ENCODE measurements around the gene CDH13. TPM values are rescaled to one million over a fixed set of nuclear protein-coding genes. Genes with fewer than 3 reads are reported as not detected.

Gene CDH13
- total RNA-seq, 2 experiments from 2014 or later: not detected

- no peak overlapping the region for H3K27ac Mint-ChIP-seq
- no peaks in the 10 kb centered on the region for H3K27me3 Mint-ChIP-seq
- H3K4me1 Mint-ChIP-seq (ENCODE audit: low read depth): no peaks in the 10 kb centered on the region
- H3K4me3 Mint-ChIP-seq: no peak overlapping the region
- no peak for DNase-seq
- intact Hi-C loops (cut with micrococcal nuclease): no loop called here
- CTCF ChIA-PET: no interaction called here
- H3K9me3 Mint-ChIP-seq: peaks cover 7% of the 10 kb centered on the region
- POLR2A ChIA-PET: no interaction called here
- no peaks in the 10 kb centered on the region for H3K36me3 Mint-ChIP-seq
These were observed 354.0 kb downstream of the CDH13 start for GRCh38 chr16:82980810-82981209.

- no peaks in the 10 kb centered on the region for H3K4me1 Mint-ChIP-seq (ENCODE audit: low read depth)
- H3K36me3 Mint-ChIP-seq: no peaks in the 10 kb centered on the region
- no peak for DNase-seq
- POLR2A ChIA-PET: no interaction called here
- intact Hi-C loops (cut with micrococcal nuclease): no loop called here
- no peaks in the 10 kb centered on the region for H3K9me3 Mint-ChIP-seq
- CTCF ChIA-PET: no interaction called here
- no peaks in the 10 kb centered on the region for H3K27me3 Mint-ChIP-seq
- H3K4me3 Mint-ChIP-seq: no peak overlapping the region
- no peak overlapping the region for H3K27ac Mint-ChIP-seq
These were observed 361.0 kb downstream of the CDH13 start for GRCh38 chr16:82987767-82988166.

GRCh38 chr16:82990155-82990554, 363.4 kb downstream of the CDH13 start:
- Mint-ChIP-seq H3K9me3 (no peaks in the 10 kb centered on the region), H3K4me1 (ENCODE audit: low read depth) (no peaks in the 10 kb centered on the region), H3K4me3 (no peak overlapping the region), H3K36me3 (no peaks in the 10 kb centered on the region), H3K27me3 (no peaks in the 10 kb centered on the region), H3K27ac (no peak overlapping the region)
- ChIA-PET POLR2A (no interaction called here), CTCF (interaction anchor here (0.7 kb wide), 1 partner anchor 576 kb away, joined by 3 read pairs; no protein-coding TSS in a partner anchor)
- DNase-seq: no peak
- intact Hi-C loops (cut with micrococcal nuclease): no loop called here

- no peaks in the 10 kb centered on the region for H3K36me3 Mint-ChIP-seq
These were observed 364.6 kb downstream of the CDH13 start for GRCh38 chr16:82991410-82991809.

DNA sequence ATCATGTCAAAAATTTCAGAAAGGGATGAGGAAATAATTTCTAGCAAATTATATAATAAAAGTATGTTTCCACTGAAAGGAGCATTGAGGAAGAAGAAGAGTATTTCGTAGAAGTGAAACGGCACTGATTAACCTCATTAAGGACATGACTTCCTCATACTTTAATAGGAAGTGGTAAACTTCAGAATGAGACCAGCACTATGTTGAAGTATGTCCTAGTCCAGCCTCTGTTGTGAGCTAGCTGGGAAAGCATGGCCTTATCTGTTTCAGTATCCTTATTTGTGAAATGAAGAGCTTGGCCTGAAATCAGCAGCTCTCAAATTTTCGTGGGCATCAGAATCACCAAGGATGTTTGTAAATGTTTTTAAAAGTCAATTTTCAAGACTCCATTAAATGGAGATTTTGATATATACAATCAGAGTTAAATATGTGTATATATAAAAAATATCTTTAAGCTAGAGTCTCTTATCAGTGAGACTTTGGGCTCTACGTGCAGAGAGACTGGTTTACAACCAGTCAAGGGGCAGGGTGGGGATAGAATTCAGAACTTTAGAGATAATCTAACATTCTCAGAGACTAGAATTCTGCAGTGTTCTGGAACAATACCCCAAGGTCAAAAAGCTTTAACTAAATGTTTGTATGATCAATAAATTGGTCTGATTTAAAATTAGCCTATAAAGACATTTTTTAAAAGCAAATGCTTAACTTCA, 365.4 kb downstream of the CDH13 start:
- Mint-ChIP-seq H3K27ac (no peak overlapping the region), H3K9me3 (no peaks in the 10 kb centered on the region), H3K4me3 (no peak overlapping the region), H3K36me3 (no peaks in the 10 kb centered on the region), H3K27me3 (no peaks in the 10 kb centered on the region), H3K4me1 (ENCODE audit: low read depth) (no peaks in the 10 kb centered on the region)
- CTCF ChIA-PET: no interaction called here
- no peak for DNase-seq
- POLR2A ChIA-PET: no interaction called here
- intact Hi-C loops (cut with micrococcal nuclease): no loop called here

More at GRCh38 chr16:82991410-82991809, 364.6 kb downstream of the CDH13 start:
- intact Hi-C loops (cut with micrococcal nuclease): no loop called here
- Mint-ChIP-seq H3K27me3 (no peaks in the 10 kb centered on the region), H3K4me3 (no peak overlapping the region), H3K9me3 (no peaks in the 10 kb centered on the region), H3K4me1 (ENCODE audit: low read depth) (no peaks in the 10 kb centered on the region), H3K27ac (no peak overlapping the region)
- no peak for DNase-seq
- CTCF ChIA-PET: no interaction called here
- POLR2A ChIA-PET: no interaction called here

DNA sequence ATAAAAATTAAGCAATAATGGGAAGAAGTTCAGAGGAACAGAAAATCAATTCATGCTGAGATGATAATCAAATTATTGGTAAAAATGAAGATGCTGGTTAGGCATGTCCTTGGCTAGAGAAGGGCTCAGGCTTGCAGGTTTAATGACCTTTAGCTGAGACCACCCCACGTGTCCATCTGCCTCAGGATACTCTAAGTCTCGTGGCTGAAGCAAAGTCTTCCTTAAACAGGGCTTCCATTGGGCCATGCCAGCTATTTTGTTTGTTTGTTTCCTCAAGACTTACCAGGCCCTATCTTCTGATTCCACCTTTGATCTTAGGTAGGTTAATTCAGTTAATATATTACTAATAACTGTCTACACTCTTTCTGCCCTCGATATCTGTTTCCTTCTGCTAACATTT, 366.0 kb downstream of the CDH13 start:
- Mint-ChIP-seq H3K9me3 (no peaks in the 10 kb centered on the region), H3K4me3 (no peak overlapping the region), H3K27me3 (no peaks in the 10 kb centered on the region), H3K4me1 (ENCODE audit: low read depth) (no peaks in the 10 kb centered on the region), H3K36me3 (no peaks in the 10 kb centered on the region), H3K27ac (no peak overlapping the region)
- intact Hi-C loops (cut with micrococcal nuclease): no loop called here
- DNase-seq: no peak
- POLR2A ChIA-PET: no interaction called here
- CTCF ChIA-PET: no interaction called here

DNA sequence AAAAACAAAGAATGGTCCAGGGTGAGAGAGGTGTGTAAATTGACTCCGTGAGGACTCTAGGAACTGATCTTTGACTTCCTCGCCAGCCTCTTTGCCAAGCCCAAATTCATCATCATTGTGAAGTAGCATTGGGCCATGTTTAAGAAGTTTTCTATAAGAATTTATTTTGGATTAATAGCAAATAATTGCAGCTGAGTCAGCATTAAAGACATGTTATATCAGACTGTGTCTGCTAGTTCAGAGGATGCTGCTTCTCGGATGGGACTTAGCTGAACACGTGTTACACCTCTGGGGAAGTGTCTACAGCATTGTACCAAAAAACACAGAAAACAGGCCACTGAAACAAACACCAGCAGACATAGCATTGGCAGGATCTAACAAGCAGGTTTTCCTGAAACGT, 366.6 kb downstream of the CDH13 start:
- no peaks in the 10 kb centered on the region for H3K9me3 Mint-ChIP-seq
- no peaks in the 10 kb centered on the region for H3K36me3 Mint-ChIP-seq
- no peak overlapping the region for H3K27ac Mint-ChIP-seq
- H3K4me3 Mint-ChIP-seq: no peak overlapping the region
- no peaks in the 10 kb centered on the region for H3K4me1 Mint-ChIP-seq (ENCODE audit: low read depth)
- ChIA-PET POLR2A (no interaction called here), CTCF (no interaction called here)
- intact Hi-C loops (cut with micrococcal nuclease): no loop called here
- no peaks in the 10 kb centered on the region for H3K27me3 Mint-ChIP-seq
- no peak for DNase-seq

- intact Hi-C loops (cut with micrococcal nuclease): no loop called here
- Mint-ChIP-seq H3K36me3 (no peaks in the 10 kb centered on the region), H3K27me3 (no peaks in the 10 kb centered on the region), H3K4me1 (ENCODE audit: low read depth) (no peaks in the 10 kb centered on the region), H3K27ac (no peak overlapping the region), H3K4me3 (no peak overlapping the region), H3K9me3 (no peaks in the 10 kb centered on the region)
- CTCF ChIA-PET: no interaction called here
- POLR2A ChIA-PET: no interaction called here
- no peak for DNase-seq
These were observed 367.2 kb downstream of the CDH13 start for GRCh38 chr16:82993926-82994325.

- Mint-ChIP-seq H3K27ac (no peak overlapping the region), H3K36me3 (no peaks in the 10 kb centered on the region), H3K4me3 (no peak overlapping the region), H3K27me3 (no peaks in the 10 kb centered on the region), H3K9me3 (no peaks in the 10 kb centered on the region), H3K4me1 (ENCODE audit: low read depth) (no peaks in the 10 kb centered on the region)
- ChIA-PET POLR2A (no interaction called here), CTCF (no interaction called here)
- DNase-seq: no peak
- intact Hi-C loops (cut with micrococcal nuclease): no loop called here
These were observed 368.6 kb downstream of the CDH13 start for GRCh38 chr16:82995286-82995923.

- Mint-ChIP-seq H3K4me3 (no peak overlapping the region), H3K36me3 (no peaks in the 10 kb centered on the region), H3K27me3 (no peaks in the 10 kb centered on the region), H3K4me1 (ENCODE audit: low read depth) (no peaks in the 10 kb centered on the region), H3K27ac (no peak overlapping the region), H3K9me3 (no peaks in the 10 kb centered on the region)
- intact Hi-C loops (cut with micrococcal nuclease): no loop called here
- ChIA-PET POLR2A (no interaction called here), CTCF (no interaction called here)
- peak; percentile 9 for DNase-seq
These were observed 369.2 kb downstream of the CDH13 start for GRCh38 chr16:82995924-82996441.

GRCh38 chr16:82996814-82997213, 370.0 kb downstream of the CDH13 start:
- Mint-ChIP-seq H3K4me3 (no peak overlapping the region), H3K9me3 (no peaks in the 10 kb centered on the region), H3K4me1 (ENCODE audit: low read depth) (no peaks in the 10 kb centered on the region), H3K36me3 (no peaks in the 10 kb centered on the region), H3K27me3 (no peaks in the 10 kb centered on the region), H3K27ac (no peak overlapping the region)
- DNase-seq: no peak
- POLR2A ChIA-PET: no interaction called here
- intact Hi-C loops (cut with micrococcal nuclease): no loop called here
- CTCF ChIA-PET: no interaction called here

DNA sequence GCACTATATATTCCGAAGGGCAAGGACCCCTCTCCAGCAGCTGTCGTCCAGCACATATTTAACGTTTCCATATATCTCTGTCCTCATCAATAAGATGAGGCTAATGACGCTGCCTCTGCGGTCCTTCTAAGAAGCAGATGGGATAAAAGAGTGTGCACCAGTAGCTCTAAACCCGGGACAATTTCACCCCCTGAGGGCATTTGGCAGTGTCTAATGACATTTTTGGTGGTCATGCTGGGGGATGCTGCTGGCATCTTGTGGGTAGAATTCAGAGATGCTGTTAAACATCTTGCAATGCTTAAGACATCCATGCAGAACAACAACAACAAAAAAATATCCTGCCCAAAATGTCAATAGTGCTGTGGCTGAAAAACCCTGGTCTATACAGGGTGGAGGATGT, 372.9 kb downstream of the CDH13 start:
- ChIA-PET CTCF (no interaction called here), POLR2A (no interaction called here)
- intact Hi-C loops (cut with micrococcal nuclease): no loop called here
- Mint-ChIP-seq H3K9me3 (no peaks in the 10 kb centered on the region), H3K36me3 (no peaks in the 10 kb centered on the region), H3K4me3 (no peak overlapping the region), H3K27ac (no peak overlapping the region), H3K27me3 (no peaks in the 10 kb centered on the region), H3K4me1 (ENCODE audit: low read depth) (no peaks in the 10 kb centered on the region)
- no peak for DNase-seq
